HK-2 (cell line): Measurements from ENCODE around the gene TMEM263.
A peak's percentile ranks its signal among the peaks of the same experiment; 100 is the strongest.
"Not testable (repeated sequence)": the region's sequence is repeated elsewhere in the genome, so short reads cannot be mapped to it uniquely, and the experiment has no call there.

Experiments
- DNase-seq: peaks from one replicate; pipeline ENCODE4 v3.0.0-alpha.2; 2018; ENCODE audit not compliant: unreplicated experiment

The TMEM263 gene

DNA sequence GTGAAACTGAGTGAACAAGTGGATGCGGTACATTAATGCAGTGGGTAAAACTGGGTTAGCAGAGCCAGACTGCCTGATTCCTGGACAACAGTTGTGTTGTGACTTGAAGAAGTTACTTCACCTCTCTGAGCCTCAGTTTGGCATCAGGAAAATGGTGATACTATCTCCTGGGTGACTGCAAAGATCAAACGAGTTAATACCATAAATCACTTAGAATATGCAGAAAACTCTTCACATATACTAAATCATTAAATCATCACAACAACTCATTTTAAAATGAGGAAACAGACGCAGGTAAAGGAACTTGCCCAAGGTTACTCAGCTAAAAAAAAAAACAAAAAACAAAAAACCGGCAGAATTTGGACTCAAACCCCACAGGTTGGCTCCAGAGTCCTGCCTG, 30.4 kb downstream of the TMEM263 start:
- DNase-seq: no peak

DNA sequence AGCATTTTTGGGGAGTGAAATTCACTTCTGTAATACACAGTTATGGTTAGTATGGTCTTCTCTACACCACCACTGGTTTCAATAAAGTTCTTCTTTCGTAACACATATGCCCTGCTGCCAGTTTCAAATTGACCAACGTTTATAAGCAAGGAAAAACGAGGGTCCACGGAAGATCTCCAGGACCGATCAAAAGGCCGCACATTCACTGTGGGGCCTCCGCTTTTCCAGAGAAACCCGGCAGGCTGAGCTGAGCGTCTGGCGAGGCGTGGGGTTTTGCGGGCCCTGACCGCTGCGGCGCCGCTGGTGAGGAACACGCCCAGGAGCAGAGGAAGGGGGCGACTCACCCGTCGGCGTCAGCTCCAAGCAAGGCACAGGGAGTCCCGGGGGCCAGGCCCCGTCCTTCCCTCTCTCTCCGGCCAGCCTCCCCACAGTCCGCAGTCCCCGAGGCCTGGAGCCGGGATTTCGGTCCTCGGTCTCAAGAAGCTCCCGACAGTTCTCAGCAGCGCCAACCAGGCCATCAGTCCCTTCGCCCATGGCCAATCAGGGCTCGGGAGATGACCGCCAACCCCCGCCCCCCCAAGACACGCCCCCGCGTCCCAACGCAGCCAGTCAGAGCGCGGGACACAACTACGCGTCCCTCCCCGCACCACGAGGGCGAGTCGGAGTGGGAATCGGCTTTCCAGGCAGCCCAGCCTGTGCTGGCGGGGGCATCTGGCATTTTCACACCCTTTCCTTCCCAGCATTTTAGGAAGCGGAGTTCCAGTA, 31.1 kb downstream of the TMEM263 start, which contains the start of gene MTERF2:
MTERF2 (minus strand) TSS at position 522 of the 765 bp plus-strand sequence. CDS start 8,432 bp downstream, outside the sequence.
- peak; percentile 96 for DNase-seq

DNA sequence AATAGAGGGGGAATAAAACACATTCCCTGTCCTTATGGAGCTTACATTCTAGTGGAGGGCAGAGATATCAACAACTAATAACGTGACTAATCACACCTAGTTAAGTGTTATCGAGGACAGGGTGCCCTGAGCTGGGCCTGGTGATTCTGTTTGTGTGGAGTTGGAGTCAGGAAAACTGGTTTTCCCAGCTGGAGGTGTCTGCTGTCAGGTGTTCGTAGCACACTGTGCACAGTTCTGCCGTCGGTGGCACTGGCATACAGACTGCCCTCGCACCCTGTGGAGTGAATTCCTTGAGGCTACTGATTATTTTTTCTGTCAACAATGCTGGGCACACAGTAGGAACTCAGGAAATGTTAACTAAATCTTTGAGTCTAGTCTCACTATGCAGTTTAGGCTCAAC, 32.1 kb downstream of the TMEM263 start:
- no peak for DNase-seq

DNA sequence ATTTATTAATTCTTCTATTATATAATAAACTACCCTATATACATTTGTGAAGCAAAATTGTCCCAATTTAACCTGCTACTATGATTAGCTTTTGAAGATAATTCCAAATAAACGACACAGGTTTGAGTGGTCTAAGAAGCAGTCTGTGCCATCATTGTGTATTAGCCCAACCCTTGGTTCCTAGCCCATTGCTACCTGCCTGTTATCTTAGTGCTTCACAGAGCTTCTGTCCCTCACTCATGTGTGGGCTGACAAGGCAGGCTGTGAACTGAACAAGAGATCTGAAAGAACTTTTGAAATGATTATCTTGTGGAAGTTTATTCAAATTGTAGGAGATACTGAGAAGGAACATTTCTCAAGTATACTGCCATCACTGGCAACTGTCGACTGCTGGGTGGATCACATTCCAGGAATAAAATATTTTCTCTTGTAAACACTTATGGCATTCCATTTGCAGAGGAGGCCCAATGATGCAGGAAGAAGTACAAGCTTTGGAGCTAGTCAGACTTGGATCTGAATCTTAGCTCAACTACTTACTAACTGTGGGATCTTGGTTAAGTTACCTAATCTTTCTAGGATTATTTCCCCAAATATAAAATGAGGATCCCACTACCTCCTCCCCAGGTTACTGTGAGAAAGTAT, 39.0 kb downstream of the TMEM263 start:
- no peak for DNase-seq

DNA sequence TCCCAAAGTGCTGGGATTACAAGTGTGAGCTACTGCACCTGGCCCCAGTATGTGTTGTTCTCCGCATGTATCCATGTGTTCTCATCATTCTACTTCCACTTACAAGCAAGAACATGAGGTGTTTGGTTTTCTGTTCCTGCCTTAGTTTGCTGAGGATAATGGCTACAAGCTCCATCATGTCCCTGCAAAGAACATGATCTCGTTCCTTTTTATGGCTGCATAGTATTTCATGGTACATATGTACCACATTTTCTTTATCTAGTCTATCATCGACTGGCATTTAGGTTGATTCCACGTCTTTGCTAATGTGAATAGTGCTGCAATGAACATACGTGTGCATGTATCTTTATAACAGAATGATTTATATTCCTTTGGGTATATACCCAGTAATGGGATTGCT, 40.4 kb downstream of the TMEM263 start:
- DNase-seq: not testable (repeated sequence)

DNA sequence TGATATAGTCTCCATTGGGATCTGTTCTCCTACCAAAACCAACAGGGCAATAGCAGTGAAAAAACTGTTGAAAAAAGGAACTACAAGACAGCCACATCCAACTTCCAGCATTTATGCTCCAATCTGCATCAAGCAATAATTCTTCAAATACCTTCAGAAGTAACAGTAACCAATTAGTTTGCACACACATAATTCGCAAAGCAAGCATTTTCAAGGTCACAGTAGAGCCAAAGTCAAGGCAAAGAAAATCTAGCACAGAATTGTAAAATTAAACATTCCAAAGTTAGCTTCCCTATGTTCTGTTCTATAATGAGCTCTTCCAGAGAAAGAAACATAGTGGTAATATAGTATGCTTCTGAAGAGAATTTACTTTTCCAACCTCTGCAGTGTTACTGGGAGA, 42.2 kb downstream of the TMEM263 start:
- no peak for DNase-seq

DNA sequence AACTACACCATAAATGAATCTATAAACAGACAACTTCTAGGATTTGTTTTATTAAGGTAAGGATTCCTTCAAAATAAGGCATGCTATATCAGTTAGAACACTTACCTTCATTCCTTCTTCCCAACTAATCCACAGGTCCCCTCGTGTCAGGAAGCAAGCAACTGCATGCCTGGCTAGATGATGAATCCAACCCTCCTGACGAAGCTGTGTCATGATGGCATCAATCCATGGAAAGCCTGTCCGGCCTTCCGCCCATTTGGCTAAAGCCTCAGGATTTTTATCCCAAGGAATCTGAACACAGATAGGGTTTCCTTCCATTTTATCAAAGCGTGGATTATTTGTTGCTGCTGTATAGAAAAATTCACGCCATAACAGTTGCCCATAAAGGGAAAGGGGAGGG, 43.7 kb downstream of the TMEM263 start:
- DNase-seq: no peak

DNA sequence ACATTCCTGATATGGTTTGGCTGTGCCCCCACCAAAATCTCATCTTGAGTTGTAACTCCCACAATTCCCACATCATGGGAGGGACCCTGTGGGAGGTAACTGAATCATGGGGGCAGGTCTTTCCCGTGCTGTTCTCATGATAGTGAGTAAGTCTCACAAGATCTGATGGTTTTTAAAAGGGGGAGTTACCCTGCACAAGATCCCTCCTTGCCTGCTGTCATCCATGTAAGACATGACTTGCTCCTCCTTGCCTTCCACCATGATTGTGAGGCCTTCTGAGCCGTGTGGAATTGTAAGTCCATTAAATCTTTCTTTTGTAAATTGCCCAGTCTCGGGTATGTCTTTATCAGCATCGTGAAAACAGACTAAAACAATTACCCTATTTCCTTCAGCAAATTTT, 47.0 kb downstream of the TMEM263 start:
- DNase-seq: not testable (repeated sequence)

DNA sequence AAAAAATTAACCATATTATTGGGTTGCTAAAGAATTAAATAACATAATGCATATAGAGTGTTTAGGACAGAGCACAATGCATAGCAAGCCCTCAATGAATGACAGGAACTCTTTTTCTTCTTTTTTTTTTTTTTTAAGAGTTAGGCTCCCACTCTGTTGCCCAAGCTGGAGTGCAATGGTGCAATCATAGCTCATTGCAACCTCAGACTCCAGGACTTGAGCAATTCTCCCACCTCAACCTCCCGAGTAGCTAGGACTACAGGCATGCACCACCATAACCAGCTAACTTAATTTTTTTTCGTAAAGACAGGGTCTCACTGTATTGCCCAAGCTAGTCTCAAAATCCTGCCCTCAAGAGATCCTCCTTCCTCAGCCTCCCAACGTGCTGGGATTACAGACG, 51.7 kb downstream of the TMEM263 start:
- DNase-seq: no peak

DNA sequence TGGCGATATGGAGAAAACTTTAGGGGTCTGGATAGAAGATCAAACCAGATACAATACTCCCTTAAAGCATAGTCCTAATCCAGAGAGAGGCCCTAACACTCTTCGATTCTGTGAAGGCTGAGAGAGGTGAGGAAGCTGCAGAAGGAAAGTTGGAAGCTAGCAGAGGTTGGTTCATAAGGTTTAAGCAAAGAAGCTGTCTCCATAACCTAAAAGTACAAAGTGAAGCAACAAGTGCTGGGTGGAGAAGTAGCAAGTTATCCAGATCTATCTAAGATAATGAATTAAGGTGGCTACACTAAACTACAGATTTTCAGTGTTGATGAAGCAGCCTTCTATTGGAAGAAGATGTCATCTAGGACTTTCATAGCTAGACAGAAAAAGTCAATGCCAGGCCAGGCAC, 55.8 kb downstream of the TMEM263 start:
- no peak for DNase-seq

DNA sequence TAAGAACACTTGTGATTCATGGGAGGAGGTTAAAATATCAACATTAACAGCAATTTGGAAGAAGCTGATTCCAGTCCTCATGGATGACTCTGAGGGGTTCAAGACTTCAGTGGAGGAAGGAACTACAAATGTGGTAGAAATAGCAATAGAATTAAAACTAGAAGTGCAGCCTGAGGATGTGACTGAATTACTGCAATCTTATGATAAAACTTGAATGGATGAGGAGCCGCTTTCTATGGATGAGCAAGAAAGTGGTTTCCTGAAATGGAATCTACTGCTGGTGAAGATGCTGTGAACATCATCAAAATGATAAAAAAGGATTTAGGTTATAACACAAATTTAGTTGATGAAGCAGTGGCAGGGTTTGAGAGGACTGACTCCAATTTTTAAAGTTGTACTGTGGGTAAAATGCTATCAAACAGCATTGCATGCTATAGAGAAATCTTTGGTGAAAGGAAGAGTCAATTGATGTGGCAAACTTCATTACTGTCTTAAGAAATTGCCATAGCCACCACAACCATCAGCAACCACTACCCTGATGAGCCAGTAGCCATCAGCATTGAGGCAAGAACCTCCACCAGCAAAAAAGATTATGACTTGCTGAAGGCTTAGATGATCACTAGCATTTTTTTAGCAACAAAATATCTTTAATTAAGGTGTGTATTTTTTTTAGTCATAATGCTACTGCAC, 57.2 kb downstream of the TMEM263 start:
- no peak for DNase-seq

DNA sequence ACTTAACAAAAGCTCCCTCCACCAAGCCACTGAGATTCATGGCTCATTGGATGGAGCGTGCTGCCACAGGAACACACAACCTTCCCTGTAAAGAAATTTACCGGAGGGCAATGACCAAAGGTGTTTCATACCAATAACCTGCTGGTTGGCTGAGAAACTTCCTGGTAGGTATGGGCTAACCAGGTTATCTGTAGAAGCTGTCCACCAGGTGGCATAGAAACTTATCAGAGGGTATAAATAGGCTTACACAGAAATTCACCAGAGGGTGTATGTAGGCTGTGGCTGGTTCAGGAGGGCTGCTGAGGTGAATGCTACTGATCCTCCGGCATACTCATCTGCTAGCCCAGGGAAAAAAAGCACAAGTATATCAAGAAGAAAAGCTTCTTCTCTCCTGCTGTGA, 58.3 kb downstream of the TMEM263 start:
- DNase-seq: no peak

DNA sequence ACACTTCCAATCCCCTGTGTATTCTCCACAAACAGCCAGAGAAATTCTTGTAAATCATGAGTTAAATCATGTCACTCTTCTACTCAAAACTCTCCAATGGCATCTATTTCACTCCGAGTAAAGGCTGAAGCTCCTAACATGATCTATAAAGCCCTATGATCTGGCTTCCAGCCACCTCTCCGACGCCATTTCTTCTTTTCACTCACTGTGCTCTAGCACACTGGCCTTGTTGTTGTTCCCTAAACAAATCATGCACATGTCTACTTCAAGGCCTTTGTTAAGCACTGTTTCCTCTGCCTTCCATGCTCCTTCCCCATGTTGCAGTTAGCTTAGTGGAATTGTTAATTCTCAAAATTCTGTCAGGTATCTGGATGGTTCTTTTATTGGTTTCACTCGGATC, 61.3 kb downstream of the TMEM263 start:
- no peak for DNase-seq

DNA sequence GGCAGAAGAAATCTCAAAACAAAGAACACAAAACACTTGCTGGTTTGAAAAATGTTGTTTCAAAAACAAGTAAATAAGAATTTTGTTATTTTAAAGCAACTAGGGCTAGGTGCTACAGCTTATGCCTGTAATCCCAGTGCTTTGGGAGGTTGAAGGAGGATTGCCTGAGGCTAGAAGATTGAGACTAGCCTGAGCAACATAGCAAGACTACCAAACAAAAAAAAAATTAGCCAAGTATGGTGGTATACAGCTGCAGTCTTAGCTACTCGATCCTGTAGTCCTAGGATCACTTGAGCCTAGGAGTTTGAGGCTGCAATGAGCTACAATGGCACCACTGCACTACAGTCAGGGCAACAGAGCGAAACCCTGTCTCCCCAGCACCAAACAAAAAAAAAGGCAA, 63.8 kb downstream of the TMEM263 start:
- DNase-seq: no peak
